ENCODE measurements around the gene CPNE7.

The CPNE7 gene

DNA sequence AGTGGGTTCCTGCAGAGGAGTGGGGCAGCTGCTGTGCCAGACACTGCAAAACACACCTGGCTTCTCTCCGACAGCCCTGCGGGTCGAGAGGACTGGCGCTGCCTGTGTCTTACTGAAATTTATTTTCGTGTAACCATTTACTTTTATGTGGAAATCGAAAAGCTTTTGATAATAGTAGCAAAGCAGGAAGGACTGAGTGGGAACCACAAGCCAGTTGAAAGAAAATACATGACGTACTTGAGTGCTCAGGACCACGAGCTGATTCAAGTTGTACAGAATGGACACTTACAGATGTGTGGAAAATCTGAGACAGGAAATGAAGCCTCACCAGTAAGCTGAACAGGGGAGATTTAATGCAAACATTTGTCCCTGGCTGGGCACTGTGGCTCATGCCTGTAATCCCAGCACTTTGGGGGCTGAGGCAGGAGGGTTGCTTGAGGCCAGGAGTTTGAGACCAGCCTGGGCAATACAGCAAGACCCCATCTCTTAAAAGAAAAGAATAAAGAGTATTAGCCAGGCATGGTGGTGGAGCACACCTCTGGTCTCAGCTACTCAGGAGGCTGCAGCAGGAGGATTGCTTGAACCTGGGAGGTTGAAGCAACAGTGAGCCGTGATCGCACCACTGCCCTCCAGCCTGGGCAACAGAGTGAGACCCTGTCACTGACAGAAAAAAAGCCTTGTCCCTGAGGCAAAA is 26.4 kb upstream of the CPNE7 start:
- H3K36me3 ChIP-seq (ENCODE audit: insufficient read depth, low read length): peaks cover 76% of the 10 kb centered on the region
- TF ChIP-seq, protein P1, sequence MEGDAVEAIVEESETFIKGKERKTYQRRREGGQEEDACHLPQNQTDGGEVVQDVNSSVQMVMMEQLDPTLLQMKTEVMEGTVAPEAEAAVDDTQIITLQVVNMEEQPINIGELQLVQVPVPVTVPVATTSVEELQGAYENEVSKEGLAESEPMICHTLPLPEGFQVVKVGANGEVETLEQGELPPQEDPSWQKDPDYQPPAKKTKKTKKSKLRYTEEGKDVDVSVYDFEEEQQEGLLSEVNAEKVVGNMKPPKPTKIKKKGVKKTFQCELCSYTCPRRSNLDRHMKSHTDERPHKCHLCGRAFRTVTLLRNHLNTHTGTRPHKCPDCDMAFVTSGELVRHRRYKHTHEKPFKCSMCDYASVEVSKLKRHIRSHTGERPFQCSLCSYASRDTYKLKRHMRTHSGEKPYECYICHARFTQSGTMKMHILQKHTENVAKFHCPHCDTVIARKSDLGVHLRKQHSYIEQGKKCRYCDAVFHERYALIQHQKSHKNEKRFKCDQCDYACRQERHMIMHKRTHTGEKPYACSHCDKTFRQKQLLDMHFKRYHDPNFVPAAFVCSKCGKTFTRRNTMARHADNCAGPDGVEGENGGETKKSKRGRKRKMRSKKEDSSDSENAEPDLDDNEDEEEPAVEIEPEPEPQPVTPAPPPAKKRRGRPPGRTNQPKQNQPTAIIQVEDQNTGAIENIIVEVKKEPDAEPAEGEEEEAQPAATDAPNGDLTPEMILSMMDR (IDR thresholded peaks at IDR 0.05; ENCODE audit: borderline replicate concordance, extremely low read depth, low read length, poor library complexity, severe bottlenecking): no peak
- TF ChIP-seq EZH2 (IDR thresholded peaks at IDR 0.05; ENCODE audit: borderline replicate concordance, low read depth, low read length, severe bottlenecking): no peak
- H3K4me3 ChIP-seq (ENCODE audit: low read depth in 1 of 2, low read length in 2 of 2): no peak overlapping the region
- H2AFZ ChIP-seq (ENCODE audit: low read depth, low read length): no peak overlapping the region
- H3K4me1 ChIP-seq (ENCODE audit: insufficient read depth, low read length): no peaks in the 10 kb centered on the region
- H3K9me3 ChIP-seq (ENCODE audit: insufficient read depth, low read length, severe bottlenecking): no peaks in the 10 kb centered on the region
- no peaks in the 10 kb centered on the region for H3K79me2 ChIP-seq (ENCODE audit: insufficient read depth, low read length)
- peaks cover 4% of the 10 kb centered on the region; the same call in 1 of the 2 replicates for H4K20me1 ChIP-seq (ENCODE audit: insufficient read depth, low read length)
- H3K9ac ChIP-seq (ENCODE audit: low read depth, low read length): no peak overlapping the region
- DNase-seq: no peak
- H3K27me3 ChIP-seq (ENCODE audit: insufficient read depth, low read length, poor library complexity): no peaks in the 10 kb centered on the region
- H3K4me2 ChIP-seq (ENCODE audit: insufficient read depth, low read length): no peak overlapping the region
- H3K27ac ChIP-seq (ENCODE audit: low read length): no peak overlapping the region
- ATAC-seq (ENCODE audit: insufficient read depth, low read depth): no peak

DNA sequence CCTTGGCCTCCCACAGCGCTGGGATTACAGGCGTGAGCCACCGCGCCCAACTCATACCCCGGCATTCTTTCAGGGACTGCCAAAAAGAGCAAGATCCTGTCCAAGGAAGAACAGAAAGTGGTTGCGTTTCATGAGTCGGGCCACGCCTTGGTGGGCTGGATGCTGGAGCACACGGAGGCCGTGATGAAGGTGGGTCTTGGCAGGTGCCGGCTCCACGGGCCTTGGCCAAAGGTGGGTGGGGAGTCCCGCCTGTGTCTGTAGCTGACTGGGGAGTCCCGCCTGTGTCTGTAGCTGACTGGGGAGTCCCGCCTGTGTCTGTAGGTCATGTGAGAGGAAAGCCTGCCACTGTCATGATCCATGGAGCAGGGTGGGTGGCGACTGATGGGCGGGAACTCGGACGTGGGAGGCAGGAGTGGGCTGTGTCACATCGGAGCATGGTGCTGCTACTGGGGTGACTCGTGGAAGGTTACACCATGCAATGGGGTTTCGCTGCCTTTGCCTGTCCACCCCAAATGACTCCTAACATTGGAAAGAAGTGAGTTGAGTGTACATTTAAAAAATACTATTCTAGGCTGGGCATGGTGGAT is 25.0 kb upstream of the CPNE7 start:
- peaks cover 76% of the 10 kb centered on the region for H3K36me3 ChIP-seq (ENCODE audit: insufficient read depth, low read length)
- TF ChIP-seq EZH2 (IDR thresholded peaks at IDR 0.05; ENCODE audit: borderline replicate concordance, low read depth, low read length, severe bottlenecking): no peak
- TF ChIP-seq, protein P1 (IDR thresholded peaks at IDR 0.05; ENCODE audit: borderline replicate concordance, extremely low read depth, low read length, poor library complexity, severe bottlenecking): no peak
- H2AFZ ChIP-seq (ENCODE audit: low read depth, low read length): no peak overlapping the region
- no peak overlapping the region for H3K4me3 ChIP-seq (ENCODE audit: low read depth in 1 of 2, low read length in 2 of 2)
- no peak overlapping the region for H3K4me2 ChIP-seq (ENCODE audit: insufficient read depth, low read length)
- H3K4me1 ChIP-seq (ENCODE audit: insufficient read depth, low read length): no peaks in the 10 kb centered on the region
- H3K9me3 ChIP-seq (ENCODE audit: insufficient read depth, low read length, severe bottlenecking): no peaks in the 10 kb centered on the region
- H3K27me3 ChIP-seq (ENCODE audit: insufficient read depth, low read length, poor library complexity): no peaks in the 10 kb centered on the region
- H3K79me2 ChIP-seq (ENCODE audit: insufficient read depth, low read length): no peaks in the 10 kb centered on the region
- DNase-seq (no peak), ATAC-seq (ENCODE audit: insufficient read depth, low read depth) (no peak)
- peaks cover 4% of the 10 kb centered on the region; the same call in 1 of the 2 replicates for H4K20me1 ChIP-seq (ENCODE audit: insufficient read depth, low read length)
- H3K27ac ChIP-seq (ENCODE audit: low read length): no peak overlapping the region
- H3K9ac ChIP-seq (ENCODE audit: low read depth, low read length): no peak overlapping the region

DNA sequence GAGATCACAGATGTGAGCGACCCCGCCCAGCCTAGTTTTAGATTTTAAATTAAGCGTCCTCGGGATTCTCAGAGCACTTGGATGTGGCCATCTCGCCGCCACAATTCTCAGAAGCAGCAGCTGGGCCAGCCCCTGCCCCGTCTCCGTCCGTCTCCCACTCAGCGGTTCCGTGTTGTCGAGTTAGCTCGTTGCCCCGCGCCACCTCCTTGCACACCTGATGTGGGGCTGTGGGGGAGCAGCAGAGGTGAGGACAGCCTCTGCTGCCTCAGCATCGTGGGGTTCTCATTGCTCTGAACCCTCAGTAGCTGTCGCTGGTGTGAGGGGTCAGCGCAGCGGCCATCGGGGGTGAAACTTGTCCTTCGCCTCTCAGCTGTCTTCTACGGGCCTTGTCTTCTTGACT is 23.2 kb upstream of the CPNE7 start:
- no peaks in the 10 kb centered on the region for H3K79me2 ChIP-seq (ENCODE audit: insufficient read depth, low read length)
- no peak overlapping the region for H3K4me3 ChIP-seq (ENCODE audit: low read depth in 1 of 2, low read length in 2 of 2)
- H3K9ac ChIP-seq (ENCODE audit: low read depth, low read length): no peak overlapping the region
- H3K36me3 ChIP-seq (ENCODE audit: insufficient read depth, low read length): peaks cover 82% of the 10 kb centered on the region
- no peak overlapping the region for H2AFZ ChIP-seq (ENCODE audit: low read depth, low read length)
- H3K27me3 ChIP-seq (ENCODE audit: insufficient read depth, low read length, poor library complexity): no peaks in the 10 kb centered on the region
- H3K27ac ChIP-seq (ENCODE audit: low read length): no peak overlapping the region
- ATAC-seq (ENCODE audit: insufficient read depth, low read depth) (no peak), DNase-seq (no peak)
- peaks cover 4% of the 10 kb centered on the region; the same call in 1 of the 2 replicates for H4K20me1 ChIP-seq (ENCODE audit: insufficient read depth, low read length)
- no peak for TF ChIP-seq EZH2 (IDR thresholded peaks at IDR 0.05; ENCODE audit: borderline replicate concordance, low read depth, low read length, severe bottlenecking)
- TF ChIP-seq, protein P1 (IDR thresholded peaks at IDR 0.05; ENCODE audit: borderline replicate concordance, extremely low read depth, low read length, poor library complexity, severe bottlenecking): no peak
- H3K4me1 ChIP-seq (ENCODE audit: insufficient read depth, low read length): no peaks in the 10 kb centered on the region
- H3K9me3 ChIP-seq (ENCODE audit: insufficient read depth, low read length, severe bottlenecking): no peaks in the 10 kb centered on the region
- H3K4me2 ChIP-seq (ENCODE audit: insufficient read depth, low read length): no peak overlapping the region
